Measurements from ENCODE around the gene RFNG. TPM values are rescaled to one million over a fixed set of nuclear protein-coding genes. Genes with fewer than 3 reads are reported as not detected.

The RFNG gene
- total RNA-seq, 1 donor from 2014 or later, result 13.6 TPM

- Mint-ChIP-seq H3K27ac (no peak overlapping the region), H3K4me3 (no peak overlapping the region), H3K36me3 (peaks cover 3% of the 10 kb centered on the region), H3K9me3 (no peaks in the 10 kb centered on the region), H3K4me1 (peaks cover 10% of the 10 kb centered on the region), H3K27me3 (ENCODE audit: insufficient read depth, low read depth) (peaks cover 3% of the 10 kb centered on the region)
- Histone ChIP-seq H3K27me3 (no peaks in the 10 kb centered on the region), H3K9me3 (ENCODE audit: low read depth) (no peaks in the 10 kb centered on the region), H3K4me1 (peaks cover 6% of the 10 kb centered on the region), H3K79me2 (ENCODE audit: low read depth) (peaks cover 12% of the 10 kb centered on the region), H3K4me2 (no peak overlapping the region), H3F3A (ENCODE audit: low read depth) (no peaks in the 10 kb centered on the region), H4K20me1 (ENCODE audit: low read depth) (no peaks in the 10 kb centered on the region), H3K27ac (no peak overlapping the region), H3K36me3 (no peaks in the 10 kb centered on the region), H2AFZ (replicated peaks) (no peak overlapping the region), H3K9ac (no peak overlapping the region), H3K4me3 (no peak overlapping the region)
- DNase-seq (ENCODE audit: low spot score), result no peak
- TF ChIP-seq EZH2 (IDR thresholded peaks at IDR 0.05) (no peak), EZH2phosphoT487 (IDR thresholded peaks at IDR 0.05) (no peak), CTCF (IDR thresholded peaks at IDR 0.05) (no peak)
Observed at GRCh38 chr17:82062076-82062983, 10.7 kb upstream of the RFNG start.

- H3K27ac ChIP-seq, result no peak overlapping the region
- H3K9me3 ChIP-seq (ENCODE audit: low read depth), result no peaks in the 10 kb centered on the region
- no peak overlapping the region for H3K4me2 ChIP-seq
- no peaks in the 10 kb centered on the region for H3K27me3 ChIP-seq
- H3K4me3 ChIP-seq, result no peak overlapping the region
- H3K36me3 ChIP-seq, result no peaks in the 10 kb centered on the region
- Mint-ChIP-seq H3K36me3 (peaks cover 3% of the 10 kb centered on the region), H3K9me3 (no peaks in the 10 kb centered on the region), H3K4me1 (peaks cover 7% of the 10 kb centered on the region), H3K27me3 (ENCODE audit: insufficient read depth, low read depth) (peaks cover 3% of the 10 kb centered on the region), H3K27ac (no peak overlapping the region), H3K4me3 (no peak overlapping the region)
- no peaks in the 10 kb centered on the region for H4K20me1 ChIP-seq (ENCODE audit: low read depth)
- TF ChIP-seq CTCF (IDR thresholded peaks at IDR 0.05) (no peak), EZH2 (IDR thresholded peaks at IDR 0.05) (no peak), EZH2phosphoT487 (IDR thresholded peaks at IDR 0.05) (no peak)
- H2AFZ ChIP-seq (replicated peaks), result no peak overlapping the region
- H3F3A ChIP-seq (ENCODE audit: low read depth), result no peaks in the 10 kb centered on the region
- H3K79me2 ChIP-seq (ENCODE audit: low read depth), result peaks cover 12% of the 10 kb centered on the region
- no peak overlapping the region for H3K9ac ChIP-seq
- H3K4me1 ChIP-seq, result peaks cover 4% of the 10 kb centered on the region
- DNase-seq (ENCODE audit: low spot score), result no peak
Observed at GRCh38 chr17:82061047-82061925, 9.7 kb upstream of the RFNG start.

GRCh38 chr17:82060614-82061013 lies 9.0 kb upstream of the RFNG start:
- H2AFZ ChIP-seq (replicated peaks), result no peak overlapping the region
- H3K4me3 Mint-ChIP-seq, result no peak overlapping the region
- no peak overlapping the region for H3K27ac ChIP-seq
- no peak overlapping the region for H3K9ac ChIP-seq
- H3K36me3 Mint-ChIP-seq, result peaks cover 3% of the 10 kb centered on the region
- H3K36me3 ChIP-seq, result no peaks in the 10 kb centered on the region
- peaks cover 4% of the 10 kb centered on the region for H3K4me1 Mint-ChIP-seq
- no peaks in the 10 kb centered on the region for H3F3A ChIP-seq (ENCODE audit: low read depth)
- H3K79me2 ChIP-seq (ENCODE audit: low read depth), result peaks cover 12% of the 10 kb centered on the region
- no peaks in the 10 kb centered on the region for H3K27me3 ChIP-seq
- H4K20me1 ChIP-seq (ENCODE audit: low read depth), result peaks cover 6% of the 10 kb centered on the region
- TF ChIP-seq EZH2phosphoT487 (IDR thresholded peaks at IDR 0.05) (no peak), CTCF (IDR thresholded peaks at IDR 0.05) (no peak), EZH2 (IDR thresholded peaks at IDR 0.05) (no peak)
- no peak for DNase-seq (ENCODE audit: low spot score)
- H3K9me3 Mint-ChIP-seq, result no peaks in the 10 kb centered on the region
- no peaks in the 10 kb centered on the region for H3K9me3 ChIP-seq (ENCODE audit: low read depth)
- no peak overlapping the region for H3K27ac Mint-ChIP-seq
- H3K4me3 ChIP-seq, result no peak overlapping the region
- H3K4me1 ChIP-seq, result no peaks in the 10 kb centered on the region
- H3K27me3 Mint-ChIP-seq (ENCODE audit: insufficient read depth, low read depth), result no peaks in the 10 kb centered on the region
- no peak overlapping the region for H3K4me2 ChIP-seq

All from neural progenitor cell (in vitro differentiated cells).